Esophagus (tissue), 2 donors: ENCODE results near the gene CFAP58. TPM values are rescaled to one million over a fixed set of nuclear protein-coding genes. Genes with fewer than 3 reads are reported as not detected.

Experiments used
- H3K27ac ChIP-seq, 2 donors: one replicate each; pipeline ENCODE4 v1.5.1; 2013; ENCODE audit warnings: low read depth in 2 of 2, mild to moderate bottlenecking in 2 of 2, inconsistent platforms in 1 of 2, low read length in 1 of 2, moderate library complexity in 1 of 2
- H3K27me3 ChIP-seq, 2 donors: one replicate each; pipeline ENCODE4 v1.6.1; 2013; ENCODE audit warnings: low read length in 2 of 2, control low read depth in 1 of 2, mild to moderate bottlenecking in 1 of 2; ENCODE audit not compliant: insufficient read depth in 2 of 2, control insufficient read depth in 1 of 2
- H3K36me3 ChIP-seq, 2 donors: one replicate each; pipeline ENCODE4 v1.6.1; 2013; ENCODE audit warnings: low read length in 1 of 2; ENCODE audit not compliant: control insufficient read depth in 2 of 2, insufficient read depth in 2 of 2
- H3K4me1 ChIP-seq, 2 donors: one replicate each; pipeline ENCODE4 v1.6.1; 2013; ENCODE audit warnings: low read length in 1 of 2; ENCODE audit not compliant: control insufficient read depth in 2 of 2, insufficient read depth in 2 of 2
- H3K4me3 ChIP-seq, 2 donors: one replicate each; pipeline ENCODE4 v1.5.1; 2013; ENCODE audit warnings: low read length in 2 of 2, mild to moderate bottlenecking in 2 of 2, low read depth in 1 of 2, moderate library complexity in 1 of 2
- H3K9me3 ChIP-seq, 2 donors: one replicate each; pipeline ENCODE4 v1.6.1; 2013; ENCODE audit warnings: mild to moderate bottlenecking in 2 of 2, low read depth in 1 of 2, low read length in 1 of 2, moderate library complexity in 1 of 2; ENCODE audit not compliant: control insufficient read depth in 2 of 2, insufficient read depth in 1 of 2
- WGBS, 2 donors: extraction: QIAGEN DNeasy Blood & Tissue Kit; methylation state at CpG; one replicate each; pipeline ENCODE4 v1.1.7; 2013; 5-methylcytosine and 5-hydroxymethylcytosine counted together
- polyA plus RNA-seq, 2 donors: library from polyadenylated mRNA; stranded (reverse); fragments of 200-250 nt; gene quantifications; one replicate each; pipeline ENCODE4 v1.2.3, GENCODE V29; 2013
- donor health status: healthy with polysubstance abuse.
- donor health status: Bipolar disorder and iron deficiency.

The CFAP58 gene
- polyA plus RNA-seq, 2 donors, result 0.11 to 0.14 TPM

- 60 to 76% methylated on average over 15 of the region's 15 CpGs for WGBS, 2 donors
- peak overlapping the region; percentile 20 to 36 for H3K4me3 ChIP-seq
- H3K4me1 ChIP-seq, result peaks cover 12 to 38% of the 10 kb centered on the region in 2 donors
- H3K27ac ChIP-seq, result peak overlapping the region; percentile 92 to 98
- no peaks in the 10 kb centered on the region for H3K9me3 ChIP-seq
- no peaks in the 10 kb centered on the region for H3K27me3 ChIP-seq
- peaks cover 0 to 9% of the 10 kb centered on the region in 2 donors for H3K36me3 ChIP-seq
Observed at GRCh38 chr10:104333728-104334373, 19.8 kb upstream of the CFAP58 start.

GRCh38 chr10:104334561-104334960, 19.1 kb upstream of the CFAP58 start:
- WGBS, 2 donors, result 85 to 91% methylated on average over 6 of the region's 6 CpGs
- peak overlapping the region in 1 of 2 donors; percentile 36 for H3K4me3 ChIP-seq
- H3K4me1 ChIP-seq, result peaks cover 12 to 34% of the 10 kb centered on the region in 2 donors
- no peaks in the 10 kb centered on the region for H3K9me3 ChIP-seq
- H3K27me3 ChIP-seq, result no peaks in the 10 kb centered on the region
- H3K36me3 ChIP-seq, result peaks cover 0 to 9% of the 10 kb centered on the region in 2 donors
- H3K27ac ChIP-seq, result peak overlapping the region; percentile 98 to 100

GRCh38 chr10:104334965-104335650, 18.5 kb upstream of the CFAP58 start:
- Histone ChIP-seq H3K27me3 (no peaks in the 10 kb centered on the region), H3K4me1 (peaks cover 8 to 29% of the 10 kb centered on the region in 2 donors), H3K36me3 (peaks cover 0 to 9% of the 10 kb centered on the region in 2 donors), H3K9me3 (no peaks in the 10 kb centered on the region), H3K4me3 (peak overlapping the region; percentile 0 to 96), H3K27ac (peak overlapping the region; percentile 98 to 100)
- WGBS, 2 donors, result 55 to 64% methylated on average over 13 of the region's 13 CpGs

GRCh38 chr10:104336821-104337467, 16.7 kb upstream of the CFAP58 start:
- H3K9me3 ChIP-seq, result no peaks in the 10 kb centered on the region
- peak overlapping the region; percentile 90 to 96 for H3K4me3 ChIP-seq
- peaks cover 0 to 9% of the 10 kb centered on the region in 2 donors for H3K36me3 ChIP-seq
- WGBS, 2 donors, result 7 to 14% methylated on average over 12 of the region's 12 CpGs
- H3K27ac ChIP-seq, result peak overlapping the region; percentile 98 to 100
- peaks cover 5 to 22% of the 10 kb centered on the region in 2 donors for H3K4me1 ChIP-seq
- H3K27me3 ChIP-seq, result no peaks in the 10 kb centered on the region

GRCh38 chr10:104337521-104337984, 16.1 kb upstream of the CFAP58 start:
- 1 to 3% methylated on average over 23 of the region's 23 CpGs for WGBS, 2 donors
- Histone ChIP-seq H3K4me1 (peaks cover 5 to 22% of the 10 kb centered on the region in 2 donors), H3K36me3 (peaks cover 0 to 9% of the 10 kb centered on the region in 2 donors), H3K9me3 (no peaks in the 10 kb centered on the region), H3K27me3 (no peaks in the 10 kb centered on the region), H3K27ac (peak overlapping the region; percentile 98 to 100), H3K4me3 (peak overlapping the region; percentile 90 to 96)

- Histone ChIP-seq H3K4me3 (peak within 1 kb of the TSS; percentile 90 to 96), H3K36me3 (peaks cover 0 to 6% of the 10 kb centered on the region in 2 donors), H3K4me1 (peaks cover 5 to 16% of the 10 kb centered on the region in 2 donors), H3K27me3 (no peaks in the 10 kb centered on the region), H3K9me3 (no peaks in the 10 kb centered on the region), H3K27ac (peak within 1 kb of the TSS; percentile 98 to 100)
- 0 to 1% methylated on average over 69 to 70 of the region's 70 CpGs for WGBS, 2 donors
Observed at GRCh38 chr10:104337985-104338735, 15.5 kb upstream of the CFAP58 start, which contains the start of gene ITPRIP. Gene ITPRIP (minus strand): TSS chr10:104338465. CDS start chr10:104316051, 22,414 bp downstream.

- no peaks in the 10 kb centered on the region for H3K27me3 ChIP-seq
- H3K4me3 ChIP-seq, result peak overlapping the region in 1 of 2 donors; percentile 96
- WGBS, 2 donors, result 12% methylated on average over 11 of the region's 11 CpGs
- no peaks in the 10 kb centered on the region for H3K36me3 ChIP-seq
- H3K9me3 ChIP-seq, result no peaks in the 10 kb centered on the region
- peaks cover under 1 to 6% of the 10 kb centered on the region in 2 donors for H3K4me1 ChIP-seq
- H3K27ac ChIP-seq, result peak overlapping the region; percentile 98 to 100
Observed at GRCh38 chr10:104339469-104340110, 14.0 kb upstream of the CFAP58 start.

GRCh38 chr10:104340111-104340526, 13.5 kb upstream of the CFAP58 start:
- peaks cover 0 to 5% of the 10 kb centered on the region in 2 donors for H3K4me1 ChIP-seq
- no peaks in the 10 kb centered on the region for H3K27me3 ChIP-seq
- no peak overlapping the region for H3K4me3 ChIP-seq
- H3K27ac ChIP-seq, result peak overlapping the region; percentile 38 to 72
- WGBS, 2 donors, result 18 to 32% methylated on average over 4 of the region's 4 CpGs
- no peaks in the 10 kb centered on the region for H3K9me3 ChIP-seq
- H3K36me3 ChIP-seq, result no peaks in the 10 kb centered on the region
